ENCODE data around the gene RAPGEFL1. TPM values are rescaled to one million over a fixed set of nuclear protein-coding genes. Genes with fewer than 3 reads are reported as not detected.
"Not testable (repeated sequence)": the region's sequence is repeated elsewhere in the genome, so short reads cannot be mapped to it uniquely, and the experiment has no call there.

The RAPGEFL1 gene
- total RNA-seq, 4 donors from 2014 or later: 1.8 to 5.8 (median 5.2) TPM

DNA sequence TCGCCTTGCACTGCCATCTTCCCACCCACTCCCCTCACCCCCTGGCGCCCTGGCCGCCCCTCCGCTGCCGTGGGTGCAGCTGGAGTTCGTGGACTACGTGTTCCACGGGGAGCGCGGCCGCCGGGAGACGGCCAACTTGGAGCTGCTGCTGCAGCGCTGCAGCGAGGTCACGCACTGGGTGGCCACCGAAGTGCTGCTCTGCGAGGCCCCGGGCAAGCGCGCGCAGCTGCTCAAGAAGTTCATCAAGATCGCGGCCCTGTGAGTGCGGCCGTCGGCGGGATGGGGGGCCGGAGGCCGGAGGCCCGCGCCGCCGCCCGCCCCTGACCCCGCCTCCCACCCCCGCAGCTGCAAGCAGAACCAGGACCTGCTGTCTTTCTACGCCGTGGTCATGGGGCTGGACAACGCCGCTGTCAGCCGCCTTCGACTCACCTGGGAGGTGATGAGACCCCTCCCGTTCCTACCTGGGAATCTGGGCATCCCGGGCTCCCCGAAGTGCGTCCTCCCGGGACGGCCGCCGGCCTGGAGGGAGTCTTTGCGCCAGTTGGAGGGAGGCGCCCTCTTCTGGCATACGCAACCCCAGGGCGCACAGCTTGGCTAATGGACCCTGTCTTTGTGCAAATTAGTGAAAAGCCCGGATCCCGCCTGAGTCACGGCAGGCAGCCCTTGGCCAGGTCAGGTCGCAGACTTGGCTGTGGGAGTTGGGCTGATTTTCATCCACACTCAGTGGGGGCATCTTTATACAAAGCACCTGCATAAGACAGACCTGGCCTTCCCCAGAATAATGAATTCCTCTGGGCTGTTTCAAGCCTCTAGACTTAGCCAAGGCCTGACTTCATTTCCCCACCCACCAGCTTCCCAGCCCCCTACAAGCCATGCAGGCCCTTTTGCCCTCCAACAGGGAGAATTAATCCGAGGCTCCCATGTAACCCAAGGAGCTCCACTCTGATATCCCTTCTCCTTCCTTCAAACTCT, 14.3 kb downstream of the RAPGEFL1 start:
- Histone ChIP-seq H3K27me3 (no peaks in the 10 kb centered on the region), H3K4me3 (peak overlapping the region; percentile 54 to 65 (median 60)), H3K27ac (peak overlapping the region in 1 of 4 donors; percentile 32), H3K4me1 (peaks cover 0 to 15% of the 10 kb centered on the region in 2 donors), H3K9me3 (no peaks in the 10 kb centered on the region), H3K36me3 (no peaks in the 10 kb centered on the region)
- DNase-seq (peak; percentile 27 to 52), ATAC-seq (peak; percentile 73 to 81)
- in situ Hi-C loops (cut with MboI; ENCODE audit: low sequenced_read_pairs in 4 of 4): no loop called here
- intact Hi-C loops (cut with DNase I; ENCODE audit: low total_unique reads): no loop called here
- TF ChIP-seq, protein P1, sequence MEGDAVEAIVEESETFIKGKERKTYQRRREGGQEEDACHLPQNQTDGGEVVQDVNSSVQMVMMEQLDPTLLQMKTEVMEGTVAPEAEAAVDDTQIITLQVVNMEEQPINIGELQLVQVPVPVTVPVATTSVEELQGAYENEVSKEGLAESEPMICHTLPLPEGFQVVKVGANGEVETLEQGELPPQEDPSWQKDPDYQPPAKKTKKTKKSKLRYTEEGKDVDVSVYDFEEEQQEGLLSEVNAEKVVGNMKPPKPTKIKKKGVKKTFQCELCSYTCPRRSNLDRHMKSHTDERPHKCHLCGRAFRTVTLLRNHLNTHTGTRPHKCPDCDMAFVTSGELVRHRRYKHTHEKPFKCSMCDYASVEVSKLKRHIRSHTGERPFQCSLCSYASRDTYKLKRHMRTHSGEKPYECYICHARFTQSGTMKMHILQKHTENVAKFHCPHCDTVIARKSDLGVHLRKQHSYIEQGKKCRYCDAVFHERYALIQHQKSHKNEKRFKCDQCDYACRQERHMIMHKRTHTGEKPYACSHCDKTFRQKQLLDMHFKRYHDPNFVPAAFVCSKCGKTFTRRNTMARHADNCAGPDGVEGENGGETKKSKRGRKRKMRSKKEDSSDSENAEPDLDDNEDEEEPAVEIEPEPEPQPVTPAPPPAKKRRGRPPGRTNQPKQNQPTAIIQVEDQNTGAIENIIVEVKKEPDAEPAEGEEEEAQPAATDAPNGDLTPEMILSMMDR (IDR thresholded peaks at IDR 0.05 in 4 of 5, conservative IDR thresholded peaks at IDR 0.05 in 1 of 5): peak; percentile 31 to 65 (median 50)
- TF ChIP-seq POLR2A (IDR thresholded peaks at IDR 0.05): no peak

DNA sequence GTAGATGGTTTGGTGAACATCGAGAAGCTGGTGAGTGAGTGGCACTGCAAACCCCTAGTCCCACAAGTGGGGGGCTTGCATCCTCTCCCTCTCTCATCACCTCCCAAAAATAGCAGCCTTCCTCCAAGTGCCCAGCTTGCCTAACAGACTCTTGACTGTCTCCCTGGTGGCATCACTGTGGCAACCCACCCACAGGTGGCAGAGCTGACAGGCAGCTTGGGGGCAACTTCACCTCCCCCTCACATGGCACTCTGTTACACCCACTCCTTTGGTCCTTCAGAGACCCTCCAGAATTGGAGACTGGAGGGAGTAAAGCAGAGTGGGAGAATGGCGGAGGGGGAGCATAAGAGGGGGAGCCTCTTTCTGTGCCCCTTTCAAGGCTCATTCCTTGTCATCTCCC, 15.7 kb downstream of the RAPGEFL1 start:
- intact Hi-C loops (cut with DNase I; ENCODE audit: low total_unique reads): no loop called here

DNA sequence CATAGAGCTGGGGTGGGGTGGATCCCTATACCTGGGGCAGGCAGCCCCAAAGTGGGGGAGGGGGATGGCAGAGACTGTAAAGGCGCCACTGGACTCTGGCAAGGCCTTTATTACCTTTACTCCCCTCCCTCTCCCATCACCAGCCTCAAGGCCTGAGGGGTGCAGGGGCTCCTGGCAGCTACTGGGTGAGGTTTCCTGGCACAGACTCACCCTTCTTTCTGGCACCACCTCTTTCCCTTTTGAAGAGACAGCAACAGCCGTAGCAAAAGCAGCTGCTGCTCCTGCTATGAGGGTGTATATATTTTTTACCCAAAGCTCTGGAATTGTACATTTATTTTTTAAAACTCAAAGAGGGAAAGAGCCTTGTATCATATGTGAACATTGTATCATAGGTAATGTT, 17.6 kb downstream of the RAPGEFL1 start:
- no peak for TF ChIP-seq POLR2A (IDR thresholded peaks at IDR 0.05)
- TF ChIP-seq, protein P1 (IDR thresholded peaks at IDR 0.05 in 4 of 5, conservative IDR thresholded peaks at IDR 0.05 in 1 of 5): no peak
- intact Hi-C loops (cut with DNase I; ENCODE audit: low total_unique reads): no loop called here

More for the DNA sequence above, 15.7 kb downstream of the RAPGEFL1 start:
- Histone ChIP-seq H3K36me3 (no peaks in the 10 kb centered on the region), H3K27me3 (no peaks in the 10 kb centered on the region), H3K4me3 (no peak overlapping the region), H3K9me3 (no peaks in the 10 kb centered on the region), H3K4me1 (peaks cover 0 to 15% of the 10 kb centered on the region in 2 donors), H3K27ac (no peak overlapping the region)
- no peak for ATAC-seq
- in situ Hi-C loops (cut with MboI; ENCODE audit: low sequenced_read_pairs in 4 of 4): no loop called here
- DNase-seq: no peak
- TF ChIP-seq, protein P1 (IDR thresholded peaks at IDR 0.05 in 4 of 5, conservative IDR thresholded peaks at IDR 0.05 in 1 of 5): no peak
- TF ChIP-seq POLR2A (IDR thresholded peaks at IDR 0.05): no peak

DNA sequence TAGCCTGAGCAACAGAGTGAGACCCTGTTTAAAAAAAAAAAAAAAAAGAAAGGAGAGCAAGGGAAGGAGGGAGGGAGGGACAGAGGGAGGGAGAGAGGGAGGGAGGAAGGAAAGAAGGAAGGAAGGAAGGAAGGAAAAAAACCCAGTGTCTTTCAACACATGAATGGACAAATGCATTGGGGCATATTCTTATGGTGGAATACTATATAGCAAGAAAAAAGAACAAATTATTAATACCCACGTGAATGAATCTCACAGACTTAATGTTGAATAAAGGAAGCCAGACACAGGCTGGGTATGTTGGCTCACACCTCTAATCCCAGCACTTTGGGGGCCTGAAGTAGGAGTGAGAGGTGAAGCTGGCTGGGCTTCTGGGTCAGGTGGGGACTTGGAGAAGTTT, 20.3 kb downstream of the RAPGEFL1 start:
- in situ Hi-C loops (cut with MboI; ENCODE audit: low sequenced_read_pairs in 4 of 4): no loop called here
- H3K27ac ChIP-seq: no peak overlapping the region
- H3K4me1 ChIP-seq: no peaks in the 10 kb centered on the region
- no peak overlapping the region for H3K4me3 ChIP-seq
- DNase-seq: no peak
- ATAC-seq: no peak
- no peaks in the 10 kb centered on the region for H3K9me3 ChIP-seq
- no peak for TF ChIP-seq POLR2A (IDR thresholded peaks at IDR 0.05)
- TF ChIP-seq, protein P1 (IDR thresholded peaks at IDR 0.05 in 4 of 5, conservative IDR thresholded peaks at IDR 0.05 in 1 of 5): no peak
- no peaks in the 10 kb centered on the region for H3K27me3 ChIP-seq
- intact Hi-C loops (cut with DNase I; ENCODE audit: low total_unique reads): no loop called here
- H3K36me3 ChIP-seq: no peaks in the 10 kb centered on the region

More for the DNA sequence above, 17.6 kb downstream of the RAPGEFL1 start:
- Histone ChIP-seq H3K36me3 (no peaks in the 10 kb centered on the region), H3K9me3 (no peaks in the 10 kb centered on the region), H3K27me3 (no peaks in the 10 kb centered on the region), H3K4me3 (no peak overlapping the region), H3K27ac (no peak overlapping the region), H3K4me1 (peaks cover 0 to 15% of the 10 kb centered on the region in 2 donors)
- DNase-seq (no peak), ATAC-seq (no peak)
- in situ Hi-C loops (cut with MboI; ENCODE audit: low sequenced_read_pairs in 4 of 4): no loop called here

DNA sequence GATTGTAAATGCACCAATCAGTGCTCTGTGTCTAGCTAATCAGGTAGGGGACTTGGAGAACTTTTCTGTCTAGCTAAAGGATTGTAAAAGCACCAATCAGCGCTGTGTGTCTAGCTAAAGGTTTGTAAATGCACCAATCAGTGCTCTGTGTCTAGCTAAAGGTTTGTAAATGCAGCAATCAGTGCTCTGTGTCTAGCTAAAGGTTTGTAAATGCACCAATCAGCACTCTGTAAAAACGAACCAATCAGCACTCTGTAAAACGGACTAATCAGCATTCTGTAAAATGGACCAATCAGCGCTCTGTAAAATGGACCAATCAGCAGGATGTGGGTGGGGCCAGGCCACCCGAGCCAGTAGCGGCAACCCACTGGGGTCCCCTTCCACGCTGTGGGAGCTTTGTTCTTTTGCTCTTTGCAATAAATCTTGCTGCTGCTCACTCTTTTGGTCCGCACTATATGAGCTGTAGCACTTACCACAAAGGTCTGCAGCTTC, 20.7 kb downstream of the RAPGEFL1 start:
- ATAC-seq; H3K27ac ChIP-seq; intact Hi-C loops (cut with DNase I; ENCODE audit: low total_unique reads); DNase-seq; H3K4me3 ChIP-seq; H3K36me3 ChIP-seq; H3K27me3 ChIP-seq; in situ Hi-C loops (cut with MboI; ENCODE audit: low sequenced_read_pairs in 4 of 4); H3K4me1 ChIP-seq; H3K9me3 ChIP-seq: not testable (repeated sequence)

Measured in gastrocnemius medialis (tissue), 4 donors.